ENCODE measurements around the gene KAT5. TPM values are rescaled to one million over a fixed set of nuclear protein-coding genes. Genes with fewer than 3 reads are reported as not detected.
"Not testable (repeated sequence)": the region's sequence is repeated elsewhere in the genome, so short reads cannot be mapped to it uniquely, and the experiment has no call there.

The KAT5 gene
- total RNA-seq (2014; rRNA removed; shearing (Covaris generic)) = 37.8 and 42.0 TPM in 2 replicates
- 39.3 and 43.8 TPM in 2 replicates for polyA plus RNA-seq (2015; cell fraction: cytosol; rRNA removed)
- polyA plus RNA-seq (2015; cell fraction: nucleus; rRNA removed) = 29.7 and 49.4 TPM in 2 replicates

GRCh38 chr11:65711785-65712632 lies at the start of gene KAT5:
Gene KAT5 (plus strand): TSS chr11:65712252. CDS start chr11:65712268, 16 bp downstream.
- in situ Hi-C loops (cut with HindIII; ENCODE audit: low pct_unique_long_range_greater_than_20kb, low sequenced_read_pairs) = no loop called here
- DNase-seq (ENCODE audit: low read depth, low spot score) = peak; percentile 97

- DNase-seq (ENCODE audit: low read depth, low spot score) = peak; percentile 78
- in situ Hi-C loops (cut with HindIII; ENCODE audit: low pct_unique_long_range_greater_than_20kb, low sequenced_read_pairs) = no loop called here
Measured at GRCh38 chr11:65662799-65663638, 49.0 kb upstream of the KAT5 start, which contains the start of gene RELA. Gene RELA (minus strand): TSS chr11:65662916. CDS start chr11:65662832, 84 bp downstream.

- peak; percentile 39 for DNase-seq (ENCODE audit: low read depth, low spot score)
- in situ Hi-C loops (cut with HindIII; ENCODE audit: low pct_unique_long_range_greater_than_20kb, low sequenced_read_pairs) = no loop called here
Measured at GRCh38 chr11:65663639-65664200, 48.3 kb upstream of the KAT5 start.

GRCh38 chr11:65672180-65672860 lies 39.7 kb upstream of the KAT5 start:
- DNase-seq (ENCODE audit: low read depth, low spot score) = peak; percentile 24
- in situ Hi-C loops (cut with HindIII; ENCODE audit: low pct_unique_long_range_greater_than_20kb, low sequenced_read_pairs) = no loop called here

GRCh38 chr11:65672982-65673381 lies 39.1 kb upstream of the KAT5 start:
- no peak for DNase-seq (ENCODE audit: low read depth, low spot score)
- in situ Hi-C loops (cut with HindIII; ENCODE audit: low pct_unique_long_range_greater_than_20kb, low sequenced_read_pairs) = no loop called here

GRCh38 chr11:65680192-65680743 lies 31.8 kb upstream of the KAT5 start:
- in situ Hi-C loops (cut with HindIII; ENCODE audit: low pct_unique_long_range_greater_than_20kb, low sequenced_read_pairs) = no loop called here
- no peak for DNase-seq (ENCODE audit: low read depth, low spot score)

GRCh38 chr11:65683480-65683879 lies 28.6 kb upstream of the KAT5 start:
- DNase-seq (ENCODE audit: low read depth, low spot score); in situ Hi-C loops (cut with HindIII; ENCODE audit: low pct_unique_long_range_greater_than_20kb, low sequenced_read_pairs): not testable (repeated sequence)

GRCh38 chr11:65685981-65686380 lies 26.1 kb upstream of the KAT5 start:
- in situ Hi-C loops (cut with HindIII; ENCODE audit: low pct_unique_long_range_greater_than_20kb, low sequenced_read_pairs) = no loop called here
- DNase-seq (ENCODE audit: low read depth, low spot score) = no peak

- not testable (repeated sequence) for DNase-seq (ENCODE audit: low read depth, low spot score)
Measured at GRCh38 chr11:65691847-65692246, 20.2 kb upstream of the KAT5 start.

GRCh38 chr11:65692367-65692766 lies 19.7 kb upstream of the KAT5 start:
- DNase-seq (ENCODE audit: low read depth, low spot score) = no peak
- in situ Hi-C loops (cut with HindIII; ENCODE audit: low pct_unique_long_range_greater_than_20kb, low sequenced_read_pairs) = no loop called here

More at GRCh38 chr11:65691847-65692246, 20.2 kb upstream of the KAT5 start:
- in situ Hi-C loops (cut with HindIII; ENCODE audit: low pct_unique_long_range_greater_than_20kb, low sequenced_read_pairs) = not testable (repeated sequence)

GRCh38 chr11:65695459-65696241 lies 16.4 kb upstream of the KAT5 start:
- in situ Hi-C loops (cut with HindIII; ENCODE audit: low pct_unique_long_range_greater_than_20kb, low sequenced_read_pairs) = no loop called here
- peak; percentile 73 for DNase-seq (ENCODE audit: low read depth, low spot score)

- in situ Hi-C loops (cut with HindIII; ENCODE audit: low pct_unique_long_range_greater_than_20kb, low sequenced_read_pairs) = no loop called here
Measured at GRCh38 chr11:65696802-65697552, 15.1 kb upstream of the KAT5 start.

GRCh38 chr11:65698205-65698604 lies 13.8 kb upstream of the KAT5 start:
- DNase-seq (ENCODE audit: low read depth, low spot score) = no peak
- in situ Hi-C loops (cut with HindIII; ENCODE audit: low pct_unique_long_range_greater_than_20kb, low sequenced_read_pairs) = no loop called here

More at GRCh38 chr11:65696802-65697552, 15.1 kb upstream of the KAT5 start:
- peak; percentile 55 for DNase-seq (ENCODE audit: low read depth, low spot score)

- in situ Hi-C loops (cut with HindIII; ENCODE audit: low pct_unique_long_range_greater_than_20kb, low sequenced_read_pairs) = no loop called here
- DNase-seq (ENCODE audit: low read depth, low spot score) = no peak
Measured at GRCh38 chr11:65699306-65699705, 12.7 kb upstream of the KAT5 start.

GRCh38 chr11:65700399-65700798 lies 11.7 kb upstream of the KAT5 start:
- in situ Hi-C loops (cut with HindIII; ENCODE audit: low pct_unique_long_range_greater_than_20kb, low sequenced_read_pairs) = no loop called here

GRCh38 chr11:65701686-65702085 lies 10.4 kb upstream of the KAT5 start:
- no peak for DNase-seq (ENCODE audit: low read depth, low spot score)
- in situ Hi-C loops (cut with HindIII; ENCODE audit: low pct_unique_long_range_greater_than_20kb, low sequenced_read_pairs) = no loop called here

More at GRCh38 chr11:65700399-65700798, 11.7 kb upstream of the KAT5 start:
- DNase-seq (ENCODE audit: low read depth, low spot score) = no peak
